Right atrium auricular region (tissue), 2 donors: Measurements from ENCODE around the gene NAPB. TPM values are rescaled to one million over a fixed set of nuclear protein-coding genes. Genes with fewer than 3 reads are reported as not detected.

Experiments
- DNase-seq: peaks from one replicate; pipeline ENCODE4 v3.0.0-alpha.2; 2019; ENCODE audit warnings: low spot score
- H3K27ac ChIP-seq, 2 donors: fragments of 200-600 bp; sonication (generic); 1 replicate in 1 of 2; 2 replicates in 1 of 2; pipeline ENCODE4 v1.5.1; 2016 to 2019
- H3K27me3 ChIP-seq, 2 donors: fragments of 200-600 bp; sonication (generic); one replicate each; pipeline versions ENCODE4 v1.5.1 to v1.6.0; 2017 to 2019
- H3K36me3 ChIP-seq: fragments of 200-600 bp; sonication (generic); one replicate; pipeline ENCODE4 v1.5.1; 2016
- H3K4me1 ChIP-seq, 2 donors: fragments of 200-600 bp; sonication (generic); one replicate each; pipeline versions ENCODE4 v1.5.1 to v1.6.0; 2017 to 2019
- H3K4me3 ChIP-seq, 2 donors: fragments of 200-600 bp; sonication (generic); 1 replicate in 1 of 2; 2 replicates in 1 of 2; pipeline ENCODE4 v1.5.1; 2017 to 2019; ENCODE audit warnings: mild to moderate bottlenecking in 1 of 2, moderate library complexity in 1 of 2
- H3K9me3 ChIP-seq, 2 donors: fragments of 200-600 bp; sonication (generic); one replicate each; pipeline ENCODE4 v1.5.1; 2019
- CTCF ChIP-seq, 2 donors: fragments of 200-600 bp; sonication (generic); IDR thresholded peaks; one replicate each; pipeline ENCODE4 v1.5.1; 2019; ENCODE audit warnings: antibody characterized with exemption in 2 of 2
- total RNA-seq, 2 donors: library from RNA; depleted of rRNA; stranded (reverse); fragments of >200 nt; gene quantifications; one replicate each; pipeline ENCODE4 v1.1.0, GENCODE V29; 2016

Gene NAPB
- total RNA-seq, 2 donors from 2014 or later: 4.8 to 5.1 TPM

GRCh38 chr20:23379772-23380171 is 41.5 kb downstream of the NAPB start:
- peaks cover 27% of the 10 kb centered on the region for H3K36me3 ChIP-seq

GRCh38 chr20:23375827-23376226 is 45.5 kb downstream of the NAPB start:
- no peak for TF ChIP-seq CTCF (IDR thresholded peaks at IDR 0.05)
- peaks cover 56% of the 10 kb centered on the region for H3K36me3 ChIP-seq
- H3K9me3 ChIP-seq: no peaks in the 10 kb centered on the region
- DNase-seq: no peak
- no peak overlapping the region for H3K4me3 ChIP-seq
- no peak overlapping the region for H3K27ac ChIP-seq
- H3K4me1 ChIP-seq: no peaks in the 10 kb centered on the region
- no peaks in the 10 kb centered on the region for H3K27me3 ChIP-seq

More at GRCh38 chr20:23379772-23380171, 41.5 kb downstream of the NAPB start:
- no peak for TF ChIP-seq CTCF (IDR thresholded peaks at IDR 0.05)
- no peak overlapping the region for H3K4me3 ChIP-seq
- H3K4me1 ChIP-seq: no peaks in the 10 kb centered on the region
- DNase-seq: no peak
- no peaks in the 10 kb centered on the region for H3K9me3 ChIP-seq
- no peak overlapping the region for H3K27ac ChIP-seq
- H3K27me3 ChIP-seq: no peaks in the 10 kb centered on the region

- TF ChIP-seq CTCF (IDR thresholded peaks at IDR 0.05): no peak
- peaks cover 65% of the 10 kb centered on the region for H3K36me3 ChIP-seq
- no peak for DNase-seq
- H3K27ac ChIP-seq: no peak overlapping the region
- no peaks in the 10 kb centered on the region for H3K9me3 ChIP-seq
- H3K4me1 ChIP-seq: no peaks in the 10 kb centered on the region
- no peaks in the 10 kb centered on the region for H3K27me3 ChIP-seq
- no peak overlapping the region for H3K4me3 ChIP-seq
Observed at GRCh38 chr20:23374441-23374840, 46.8 kb downstream of the NAPB start.

GRCh38 chr20:23371496-23371895 is 49.8 kb downstream of the NAPB start:
- no peaks in the 10 kb centered on the region for H3K9me3 ChIP-seq
- H3K4me3 ChIP-seq: no peak overlapping the region
- peaks cover 69% of the 10 kb centered on the region for H3K36me3 ChIP-seq
- H3K27ac ChIP-seq: no peak overlapping the region
- no peak for DNase-seq
- H3K4me1 ChIP-seq: peaks cover 0 to 17% of the 10 kb centered on the region in 2 donors
- TF ChIP-seq CTCF (IDR thresholded peaks at IDR 0.05): no peak
- H3K27me3 ChIP-seq: no peaks in the 10 kb centered on the region

- Histone ChIP-seq H3K4me1 (peaks cover 0 to 24% of the 10 kb centered on the region in 2 donors), H3K27ac (no peak overlapping the region), H3K9me3 (no peaks in the 10 kb centered on the region), H3K36me3 (peaks cover 67% of the 10 kb centered on the region), H3K4me3 (no peak overlapping the region), H3K27me3 (no peaks in the 10 kb centered on the region)
- TF ChIP-seq CTCF (IDR thresholded peaks at IDR 0.05): no peak
- no peak for DNase-seq
Observed at GRCh38 chr20:23370873-23371272, 50.4 kb downstream of the NAPB start.

GRCh38 chr20:23370274-23370673 is 51.0 kb downstream of the NAPB start:
- Histone ChIP-seq H3K27ac (no peak overlapping the region), H3K4me1 (peaks cover 0 to 29% of the 10 kb centered on the region in 2 donors), H3K9me3 (no peaks in the 10 kb centered on the region), H3K27me3 (no peaks in the 10 kb centered on the region), H3K4me3 (no peak overlapping the region), H3K36me3 (peaks cover 67% of the 10 kb centered on the region)
- no peak for DNase-seq
- no peak for TF ChIP-seq CTCF (IDR thresholded peaks at IDR 0.05)
